Stomach (tissue), 9 donors: Measurements from ENCODE around the gene EIF3L. TPM values are rescaled to one million over a fixed set of nuclear protein-coding genes. Genes with fewer than 3 reads are reported as not detected.

Experiments used
- DNase-seq, 2 donors: peaks; one replicate each; pipeline versions ENCODE4 v3.0.0 to v3.0.0-alpha.2; 2013 to 2019
- H3K27ac ChIP-seq, 5 donors: fragments of 200-600 bp in 4 of 5; sonication (generic) in 4 of 5; one replicate each; pipeline ENCODE4 v1.5.1; 2013 to 2019; ENCODE audit warnings: mild to moderate bottlenecking in 1 of 5, moderate library complexity in 1 of 5
- H3K27me3 ChIP-seq, 3 donors: fragments of 200-600 bp; sonication (generic); one replicate each; pipeline ENCODE4 v1.5.1; 2017 to 2019; ENCODE audit warnings: mixed run types in 1 of 3
- H3K36me3 ChIP-seq, 4 donors: fragments of 200-600 bp; sonication (generic); 1 replicate in 3 of 4; 2 replicates in 1 of 4; pipeline ENCODE4 v1.5.1; 2016 to 2019
- H3K4me1 ChIP-seq, 4 donors: fragments of 200-600 bp; sonication (generic); one replicate each; pipeline ENCODE4 v1.5.1; 2016 to 2019
- H3K4me3 ChIP-seq, 4 donors: fragments of 200-600 bp; sonication (generic) in 3 of 4; one replicate each; pipeline ENCODE4 v1.5.1; 2016 to 2019; ENCODE audit warnings: mild to moderate bottlenecking in 1 of 4
- H3K9me3 ChIP-seq, 4 donors: fragments of 200-600 bp; sonication (generic); one replicate each; pipeline ENCODE4 v1.5.1; 2016 to 2019
- CTCF ChIP-seq, 7 experiments: fragments of 450-650 bp in 4 of 7; fragments of 200-600 bp in 3 of 7; sonication (generic) in 3 of 7; IDR thresholded peaks; one replicate each; pipeline ENCODE4 v1.5.1; 2016 to 2019; ENCODE audit warnings: antibody characterized with exemption in 7 of 7, control low read depth in 2 of 7, mild to moderate bottlenecking in 1 of 7
- EP300 ChIP-seq: sonication (generic); formaldehyde crosslinking; IDR thresholded peaks from one replicate; pipeline ENCODE4 v1.6.1; 2017; ENCODE audit warnings: antibody characterized with exemption
- POLR2A ChIP-seq, 4 donors: fragments of 450-650 bp; IDR thresholded peaks; one replicate each; pipeline ENCODE4 v1.6.1; 2016; ENCODE audit warnings: antibody characterized with exemption in 4 of 4, control low read depth in 2 of 4, mild to moderate bottlenecking in 1 of 4, moderate library complexity in 1 of 4
- POLR2AphosphoS5 ChIP-seq, 3 donors: sonication (generic); formaldehyde crosslinking; IDR thresholded peaks; one replicate each; pipeline ENCODE4 v1.6.1; 2016; ENCODE audit warnings: antibody characterized with exemption in 3 of 3
- WGBS, 5 donors: extraction: QIAGEN DNeasy Blood & Tissue Kit in 3 of 5; methylation state at CpG; one replicate each; pipeline versions ENCODE4 v1.1.5 to v1.1.7; 2013 to 2018; 5-methylcytosine and 5-hydroxymethylcytosine counted together
- intact Hi-C: fragments of 100-400 bp; cut with DNase I; formaldehyde crosslinking; loops from one replicate; pipeline ENCODE4 v1.15.1; 2023; ENCODE audit warnings: low total_unique reads
- polyA plus RNA-seq, 3 donors: library from polyadenylated mRNA; stranded (reverse); fragments of 200-250 nt; gene quantifications; one replicate each; pipeline ENCODE4 v1.2.3, GENCODE V29; 2013
- total RNA-seq, 5 donors: library from RNA; depleted of rRNA; stranded (reverse); fragments of >200 nt; gene quantifications; one replicate each; pipeline versions ENCODE4 v1.1.0 to v1.2.3, GENCODE V29; 2014 to 2016
- donor health status: healthy with polysubstance abuse.
- donor health status: Bipolar disorder and iron deficiency.
- donor health status: healthy.

Gene EIF3L
- total and polyA plus RNA-seq, 8 donors: 254 to 657 (median 381) TPM

- peak overlapping the region; percentile 79 to 95 (median 85) for H3K27ac ChIP-seq
- TF ChIP-seq EP300: no peak
- TF ChIP-seq CTCF (IDR thresholded peaks at IDR 0.05): no peak
- TF ChIP-seq POLR2AphosphoS5 (IDR thresholded peaks at IDR 0.05): no peak
- TF ChIP-seq POLR2A (IDR thresholded peaks at IDR 0.05): no peak
- peak; percentile 57 to 85 for DNase-seq
Observed at GRCh38 chr22:37892566-37893335, 43.5 kb downstream of the EIF3L start.

GRCh38 chr22:37893583-37893983 lies 44.4 kb downstream of the EIF3L start:
- peak; percentile 77 to 82 for DNase-seq
- H3K27ac ChIP-seq: peak overlapping the region; percentile 79 to 95 (median 85)

More at GRCh38 chr22:37892566-37893335, 43.5 kb downstream of the EIF3L start:
- 20 to 43% (median 29%) methylated on average over 6 to 7 of the region's 7 CpGs for WGBS, 5 donors
- peaks cover 52 to 72% (median 66%) of the 10 kb centered on the region in 4 donors for H3K4me1 ChIP-seq
- H3K27me3 ChIP-seq: no peaks in the 10 kb centered on the region
- H3K9me3 ChIP-seq: no peaks in the 10 kb centered on the region
- H3K36me3 ChIP-seq: peaks cover 18 to 46% (median 41%) of the 10 kb centered on the region in 4 donors
- intact Hi-C loops: no loop called here
- H3K4me3 ChIP-seq: no peak overlapping the region

GRCh38 chr22:37894939-37895670 lies 45.9 kb downstream of the EIF3L start:
- no peaks in the 10 kb centered on the region for H3K9me3 ChIP-seq
- intact Hi-C loops: no loop called here
- peak overlapping the region; percentile 79 to 92 (median 85) for H3K27ac ChIP-seq
- peaks cover 3 to 22% (median 17%) of the 10 kb centered on the region in 4 donors for H3K36me3 ChIP-seq
- WGBS, 5 donors: 31 to 44% (median 33%) methylated on average over 8 of the region's 8 CpGs
- peak; percentile 30 to 77 for DNase-seq
- no peaks in the 10 kb centered on the region for H3K27me3 ChIP-seq
- H3K4me1 ChIP-seq: peaks cover 52 to 75% (median 66%) of the 10 kb centered on the region in 4 donors
- TF ChIP-seq POLR2AphosphoS5 (IDR thresholded peaks at IDR 0.05) (peak in 1 of 3 donors; percentile 4), EP300 (no peak), POLR2A (IDR thresholded peaks at IDR 0.05) (no peak)
- no peak overlapping the region for H3K4me3 ChIP-seq

More at GRCh38 chr22:37893583-37893983, 44.4 kb downstream of the EIF3L start:
- TF ChIP-seq EP300 (no peak), POLR2AphosphoS5 (IDR thresholded peaks at IDR 0.05) (peak in 2 of 3 donors; percentile 65 to 87)
- peaks cover 52 to 70% (median 63%) of the 10 kb centered on the region in 4 donors for H3K4me1 ChIP-seq
- peaks cover 18 to 38% (median 33%) of the 10 kb centered on the region in 4 donors for H3K36me3 ChIP-seq
- intact Hi-C loops: no loop called here
- H3K4me3 ChIP-seq: no peak overlapping the region
- H3K9me3 ChIP-seq: no peaks in the 10 kb centered on the region
- 37 to 48% (median 39%) methylated on average over 5 of the region's 5 CpGs for WGBS, 5 donors
- no peaks in the 10 kb centered on the region for H3K27me3 ChIP-seq

GRCh38 chr22:37896181-37896592 lies 47.0 kb downstream of the EIF3L start:
- no peaks in the 10 kb centered on the region for H3K27me3 ChIP-seq
- H3K4me1 ChIP-seq: peaks cover 52 to 74% (median 68%) of the 10 kb centered on the region in 4 donors
- no peaks in the 10 kb centered on the region for H3K9me3 ChIP-seq
- TF ChIP-seq POLR2AphosphoS5 (IDR thresholded peaks at IDR 0.05) (peak in 2 of 3 donors; percentile 49 to 70), CTCF (IDR thresholded peaks at IDR 0.05) (no peak)
- H3K4me3 ChIP-seq: no peak overlapping the region
- intact Hi-C loops: no loop called here
- peak overlapping the region; percentile 71 to 92 (median 82) for H3K27ac ChIP-seq
- peak; percentile 42 to 87 for DNase-seq
- H3K36me3 ChIP-seq: peaks cover 0 to 11% (median 7%) of the 10 kb centered on the region in 4 donors
- 18 to 30% (median 23%) methylated on average over 5 of the region's 5 CpGs for WGBS, 5 donors

- Histone ChIP-seq H3K27me3 (no peaks in the 10 kb centered on the region), H3K9me3 (no peaks in the 10 kb centered on the region), H3K4me3 (no peak overlapping the region), H3K36me3 (peaks cover 0 to 5% (median under 1%) of the 10 kb centered on the region in 4 donors), H3K4me1 (peaks cover 51 to 74% (median 68%) of the 10 kb centered on the region in 4 donors), H3K27ac (peak overlapping the region; percentile 71 to 92 (median 82))
- no peak for TF ChIP-seq EP300
- TF ChIP-seq POLR2AphosphoS5 (IDR thresholded peaks at IDR 0.05): no peak
- no peak for TF ChIP-seq CTCF (IDR thresholded peaks at IDR 0.05)
- no peak for TF ChIP-seq POLR2A (IDR thresholded peaks at IDR 0.05)
- intact Hi-C loops: no loop called here
- 61 to 79% (median 62%) methylated on average over 3 of the region's 3 CpGs for WGBS, 5 donors
- no peak for DNase-seq
Observed at GRCh38 chr22:37896939-37897338, 47.7 kb downstream of the EIF3L start.
